Measurements from ENCODE around the gene CACNA1G. TPM values are rescaled to one million over a fixed set of nuclear protein-coding genes. Genes with fewer than 3 reads are reported as not detected.

Gene CACNA1G
- total and polyA plus RNA-seq, 3 donors from 2014 or later, result 1.3 to 1.7 (median 1.7) TPM

GRCh38 chr17:50668025-50668837 lies 107.7 kb downstream of the CACNA1G start:
- H3K36me3 ChIP-seq (ENCODE audit: low read depth, missing control alignments), result no peaks in the 10 kb centered on the region
- intact Hi-C loops (cut with DNase I; ENCODE audit: low total_unique reads), result no loop called here
- no peak overlapping the region for H3K27ac ChIP-seq
- DNase-seq, result no peak
- no peak for TF ChIP-seq CTCF (IDR thresholded peaks at IDR 0.05)
- TF ChIP-seq POLR2A (IDR thresholded peaks at IDR 0.05), result no peak
- H3K4me3 ChIP-seq, result no peak overlapping the region
- no peaks in the 10 kb centered on the region for H3K4me1 ChIP-seq
- no peaks in the 10 kb centered on the region for H3K9me3 ChIP-seq
- WGBS, 2 donors, result 62 to 77% methylated on average over 8 of the region's 8 CpGs
- H3K27me3 ChIP-seq, result no peaks in the 10 kb centered on the region

GRCh38 chr17:50668838-50669581 lies 108.5 kb downstream of the CACNA1G start:
- H3K4me3 ChIP-seq, result no peak overlapping the region
- H3K27ac ChIP-seq, result no peak overlapping the region
- intact Hi-C loops (cut with DNase I; ENCODE audit: low total_unique reads), result no loop called here
- DNase-seq, result no peak
- H3K27me3 ChIP-seq, result no peaks in the 10 kb centered on the region
- TF ChIP-seq CTCF (IDR thresholded peaks at IDR 0.05) (no peak), POLR2A (IDR thresholded peaks at IDR 0.05) (no peak)
- no peaks in the 10 kb centered on the region for H3K9me3 ChIP-seq
- H3K4me1 ChIP-seq, result no peaks in the 10 kb centered on the region
- no peaks in the 10 kb centered on the region for H3K36me3 ChIP-seq (ENCODE audit: low read depth, missing control alignments)
- 83 to 90% methylated on average over 7 to 9 of the region's 9 CpGs for WGBS, 2 donors

GRCh38 chr17:50672071-50672470 lies 111.6 kb downstream of the CACNA1G start:
- Histone ChIP-seq H3K36me3 (ENCODE audit: low read depth, missing control alignments) (no peaks in the 10 kb centered on the region), H3K9me3 (no peaks in the 10 kb centered on the region), H3K27ac (no peak overlapping the region), H3K27me3 (no peaks in the 10 kb centered on the region), H3K4me1 (no peaks in the 10 kb centered on the region), H3K4me3 (no peak overlapping the region)
- intact Hi-C loops (cut with DNase I; ENCODE audit: low total_unique reads), result no loop called here
- TF ChIP-seq POLR2A (IDR thresholded peaks at IDR 0.05) (no peak), CTCF (IDR thresholded peaks at IDR 0.05) (no peak)
- WGBS, 2 donors, result 94 to 99% methylated on average over 5 of the region's 5 CpGs
- DNase-seq, result no peak

- no peak for DNase-seq
- intact Hi-C loops (cut with DNase I; ENCODE audit: low total_unique reads), result no loop called here
- H3K4me3 ChIP-seq, result no peak overlapping the region
- H3K36me3 ChIP-seq (ENCODE audit: low read depth, missing control alignments), result no peaks in the 10 kb centered on the region
- no peak overlapping the region for H3K27ac ChIP-seq
- no peaks in the 10 kb centered on the region for H3K4me1 ChIP-seq
- 91 to 92% methylated on average over 13 to 20 of the region's 20 CpGs for WGBS, 2 donors
- no peak for TF ChIP-seq CTCF (IDR thresholded peaks at IDR 0.05)
- H3K27me3 ChIP-seq, result no peaks in the 10 kb centered on the region
- no peaks in the 10 kb centered on the region for H3K9me3 ChIP-seq
Measured at GRCh38 chr17:50672831-50673551, 112.5 kb downstream of the CACNA1G start.

All from testis (tissue), 3 donors.